ENCODE measurements around the gene CCR7.

CCR7 gene, protein sequence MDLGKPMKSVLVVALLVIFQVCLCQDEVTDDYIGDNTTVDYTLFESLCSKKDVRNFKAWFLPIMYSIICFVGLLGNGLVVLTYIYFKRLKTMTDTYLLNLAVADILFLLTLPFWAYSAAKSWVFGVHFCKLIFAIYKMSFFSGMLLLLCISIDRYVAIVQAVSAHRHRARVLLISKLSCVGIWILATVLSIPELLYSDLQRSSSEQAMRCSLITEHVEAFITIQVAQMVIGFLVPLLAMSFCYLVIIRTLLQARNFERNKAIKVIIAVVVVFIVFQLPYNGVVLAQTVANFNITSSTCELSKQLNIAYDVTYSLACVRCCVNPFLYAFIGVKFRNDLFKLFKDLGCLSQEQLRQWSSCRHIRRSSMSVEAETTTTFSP

DNA sequence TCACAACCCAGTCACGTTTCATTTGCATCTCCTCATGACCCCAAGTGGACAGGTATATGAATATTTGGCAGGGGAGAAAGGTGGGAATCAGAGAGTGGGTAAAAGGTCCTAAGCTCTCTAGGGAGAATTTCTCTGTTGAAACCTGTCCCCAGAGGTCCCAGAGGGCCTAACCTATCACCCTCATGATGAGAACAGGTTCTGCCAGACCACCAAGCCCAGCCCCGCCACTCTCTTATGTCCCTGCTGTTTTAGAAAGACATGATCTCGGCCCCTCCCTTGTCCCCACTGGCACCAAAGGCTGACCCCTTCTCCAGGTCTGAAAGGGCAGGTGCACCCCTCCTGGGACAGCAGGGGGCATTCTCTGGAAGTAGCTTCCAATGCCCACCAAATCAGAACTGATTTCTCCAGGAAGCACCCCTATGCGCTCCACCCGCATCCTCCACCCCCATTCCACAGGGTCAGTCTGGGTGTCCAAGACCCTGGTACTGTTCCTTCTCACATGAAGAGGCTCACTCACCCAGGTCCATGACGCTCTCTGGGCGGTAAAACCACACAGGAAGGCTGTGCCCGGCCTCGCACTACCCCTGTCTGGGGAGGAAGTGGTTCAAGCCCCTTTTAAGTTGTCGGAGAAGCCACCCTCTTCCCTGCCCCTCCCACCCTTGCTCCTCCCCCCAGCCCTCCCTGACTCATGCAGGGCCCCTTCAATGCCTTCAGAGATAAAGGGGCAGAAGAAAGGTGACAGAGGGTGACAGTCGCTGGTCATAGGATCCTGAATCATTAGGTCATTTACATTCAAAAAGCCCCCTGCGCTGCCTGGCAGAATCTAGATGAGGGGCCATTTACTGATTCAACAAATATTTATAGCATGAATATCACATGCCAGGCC lies at the start of gene CCR7:
Gene CCR7 (minus strand): TSS at position 590 of the 886 bp plus-strand sequence. CDS start 63 bp downstream, at position 527.
- H3K4me3 ChIP-seq (ENCODE audit: low read depth, low read length): no peak within 1 kb of the TSS
- TF ChIP-seq, protein P1, sequence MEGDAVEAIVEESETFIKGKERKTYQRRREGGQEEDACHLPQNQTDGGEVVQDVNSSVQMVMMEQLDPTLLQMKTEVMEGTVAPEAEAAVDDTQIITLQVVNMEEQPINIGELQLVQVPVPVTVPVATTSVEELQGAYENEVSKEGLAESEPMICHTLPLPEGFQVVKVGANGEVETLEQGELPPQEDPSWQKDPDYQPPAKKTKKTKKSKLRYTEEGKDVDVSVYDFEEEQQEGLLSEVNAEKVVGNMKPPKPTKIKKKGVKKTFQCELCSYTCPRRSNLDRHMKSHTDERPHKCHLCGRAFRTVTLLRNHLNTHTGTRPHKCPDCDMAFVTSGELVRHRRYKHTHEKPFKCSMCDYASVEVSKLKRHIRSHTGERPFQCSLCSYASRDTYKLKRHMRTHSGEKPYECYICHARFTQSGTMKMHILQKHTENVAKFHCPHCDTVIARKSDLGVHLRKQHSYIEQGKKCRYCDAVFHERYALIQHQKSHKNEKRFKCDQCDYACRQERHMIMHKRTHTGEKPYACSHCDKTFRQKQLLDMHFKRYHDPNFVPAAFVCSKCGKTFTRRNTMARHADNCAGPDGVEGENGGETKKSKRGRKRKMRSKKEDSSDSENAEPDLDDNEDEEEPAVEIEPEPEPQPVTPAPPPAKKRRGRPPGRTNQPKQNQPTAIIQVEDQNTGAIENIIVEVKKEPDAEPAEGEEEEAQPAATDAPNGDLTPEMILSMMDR (IDR thresholded peaks at IDR 0.05; ENCODE audit: low read depth, low read length): no peak

DNA sequence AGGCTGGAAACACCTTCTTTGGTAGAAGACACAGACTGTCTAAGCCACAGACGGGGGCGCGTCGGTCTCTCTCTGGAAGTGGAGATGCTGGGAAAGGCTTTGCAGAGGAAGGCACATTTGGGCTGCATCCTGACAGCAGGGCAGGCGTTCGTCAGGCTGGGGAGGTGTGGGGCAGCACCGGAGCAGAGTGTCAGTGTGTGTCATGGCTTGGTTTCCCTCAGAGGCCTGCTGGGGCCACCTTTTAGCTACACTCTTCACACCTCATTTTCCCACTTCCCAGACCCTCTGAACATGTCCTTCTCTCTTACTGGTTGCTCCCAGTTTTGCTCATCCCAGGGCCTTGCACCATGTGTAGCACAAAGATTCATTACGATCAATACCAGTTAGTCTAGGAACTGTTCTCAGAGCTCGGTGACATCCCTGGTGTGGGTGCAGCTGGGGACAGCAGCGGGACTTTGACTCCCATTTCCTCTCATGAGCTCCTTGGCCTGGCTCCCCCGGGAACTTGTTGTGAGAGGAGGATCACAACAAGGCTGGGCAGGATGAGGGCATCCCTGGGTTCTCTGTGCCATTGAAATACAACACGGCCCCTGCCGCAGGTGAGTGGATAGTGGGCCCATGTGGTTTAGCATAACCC lies 49.3 kb upstream of the CCR7 start:
- TF ChIP-seq, protein P1 (IDR thresholded peaks at IDR 0.05; ENCODE audit: low read depth, low read length): no peak
- H3K4me3 ChIP-seq (ENCODE audit: low read depth, low read length): no peak overlapping the region

GRCh38 chr17:40613467-40614154 lies 48.3 kb upstream of the CCR7 start:
- H3K4me3 ChIP-seq (ENCODE audit: low read depth, low read length): no peak overlapping the region

DNA sequence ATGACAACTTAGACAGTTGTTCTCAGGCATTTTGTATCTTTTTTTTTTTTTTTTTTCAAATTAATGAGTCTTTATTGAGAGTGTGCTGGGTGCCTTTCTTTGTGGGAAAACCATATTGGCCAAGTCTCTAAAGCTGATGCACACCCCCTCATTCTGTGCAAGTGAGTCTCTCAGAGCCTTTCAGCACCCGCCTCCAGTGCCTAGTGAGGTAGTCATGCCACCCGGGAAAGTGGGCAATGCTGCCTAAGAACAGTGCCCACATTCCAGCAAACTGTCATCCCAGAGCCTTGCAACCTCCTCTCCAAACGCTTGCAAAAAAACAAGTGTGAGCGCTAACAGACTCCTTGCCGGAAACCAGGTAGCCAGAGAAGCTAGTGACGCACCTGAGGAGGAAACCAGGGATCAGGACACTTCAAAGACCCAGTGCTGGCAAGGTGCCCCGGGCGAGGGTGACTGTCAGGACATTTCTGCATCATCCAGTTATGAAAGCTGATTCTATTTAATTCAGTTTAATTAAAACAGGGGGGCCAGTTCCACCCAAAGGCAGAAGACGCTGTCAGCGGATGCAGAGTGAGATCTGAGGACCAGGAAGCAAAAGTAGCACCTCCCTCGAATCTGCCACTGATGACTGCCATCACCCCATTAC lies 47.5 kb upstream of the CCR7 start:
- no peak overlapping the region for H3K4me3 ChIP-seq (ENCODE audit: low read depth, low read length)
- TF ChIP-seq, protein P1 (IDR thresholded peaks at IDR 0.05; ENCODE audit: low read depth, low read length): no peak

More at GRCh38 chr17:40613467-40614154, 48.3 kb upstream of the CCR7 start:
- TF ChIP-seq, protein P1 (IDR thresholded peaks at IDR 0.05; ENCODE audit: low read depth, low read length): no peak

DNA sequence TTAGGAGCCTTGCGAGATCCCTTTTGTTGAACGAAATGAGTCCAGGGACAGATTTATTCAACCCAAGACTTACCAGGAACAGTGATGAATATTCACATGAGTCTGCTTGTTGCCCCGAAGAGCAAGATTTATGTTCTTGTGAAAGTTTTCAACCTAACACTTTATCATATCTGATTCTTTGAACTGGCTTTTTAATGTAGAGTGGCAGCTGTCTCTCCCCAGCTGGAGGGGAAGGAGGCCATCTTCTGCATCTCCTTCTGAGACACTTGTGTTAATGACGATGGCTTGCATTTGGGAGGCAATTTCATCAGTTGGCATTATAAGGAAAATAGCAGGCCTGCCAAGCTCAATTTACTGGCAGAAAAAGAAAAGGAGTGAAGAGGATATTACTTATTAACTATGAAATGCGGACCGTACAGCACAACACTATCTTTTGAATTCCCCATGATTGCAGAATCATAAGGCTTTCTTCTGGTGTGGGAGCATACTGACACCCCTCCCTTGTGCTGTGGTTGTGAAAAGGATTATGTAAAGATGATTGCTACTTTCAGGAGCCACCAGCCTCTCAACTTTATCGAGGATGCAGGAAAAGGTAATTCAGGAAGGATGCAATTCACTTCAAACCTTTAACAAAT lies 46.7 kb upstream of the CCR7 start:
- TF ChIP-seq, protein P1 (IDR thresholded peaks at IDR 0.05; ENCODE audit: low read depth, low read length): no peak
- no peak overlapping the region for H3K4me3 ChIP-seq (ENCODE audit: low read depth, low read length)

DNA sequence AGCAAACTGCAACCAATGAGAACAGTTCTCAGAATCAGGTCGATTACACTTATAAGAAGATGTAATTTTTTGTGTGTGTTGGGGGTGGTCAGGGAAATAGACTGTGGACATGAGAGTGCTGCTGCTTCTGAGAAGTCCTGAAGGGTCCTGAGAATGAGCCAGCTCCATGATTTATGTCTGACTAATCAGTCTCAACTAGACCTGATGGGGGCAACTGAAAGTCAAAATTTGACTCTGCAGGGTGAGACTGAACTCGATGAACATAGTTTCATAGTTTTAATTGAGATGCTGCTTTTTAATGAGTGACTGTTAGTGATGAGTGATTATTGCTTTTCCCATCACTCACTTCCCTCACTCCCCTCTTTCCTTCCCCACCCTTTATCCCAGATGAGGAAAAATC lies 45.1 kb upstream of the CCR7 start:
- TF ChIP-seq, protein P1 (IDR thresholded peaks at IDR 0.05; ENCODE audit: low read depth, low read length): no peak
- H3K4me3 ChIP-seq (ENCODE audit: low read depth, low read length): no peak overlapping the region
